Measurements from ENCODE around the gene ERFE. TPM values are rescaled to one million over a fixed set of nuclear protein-coding genes. Genes with fewer than 3 reads are reported as not detected.

Gene ERFE
- polyA plus RNA-seq, 1 donor from 2014 or later: not detected

GRCh38 chr2:238159661-238160205 is 963 bp downstream of the ERFE start:
- no peak overlapping the region for H2AFZ ChIP-seq (ENCODE audit: low read depth, low read length)
- no peak for TF ChIP-seq RAD21 (conservative IDR thresholded peaks at IDR 0.05)
- TF ChIP-seq EP300 (conservative IDR thresholded peaks at IDR 0.05; ENCODE audit: poor library complexity, severe bottlenecking): no peak
- TF ChIP-seq TAF1 (IDR thresholded peaks at IDR 0.05; ENCODE audit: low read depth): no peak
- TF ChIP-seq EZH2 (IDR thresholded peaks at IDR 0.05; ENCODE audit: borderline replicate concordance, insufficient read depth, low read length, poor library complexity, severe bottlenecking): no peak
- no peak overlapping the region for H3K4me2 ChIP-seq (ENCODE audit: low read length)
- no peaks in the 10 kb centered on the region for H4K20me1 ChIP-seq (ENCODE audit: insufficient read depth)
- no peaks in the 10 kb centered on the region for H3F3A ChIP-seq (ENCODE audit: insufficient read depth, low read length, poor library complexity, severe bottlenecking)
- no peak overlapping the region for H3K9ac ChIP-seq (ENCODE audit: low read length)
- H3K27ac ChIP-seq (ENCODE audit: low read length): no peak overlapping the region
- H3K9me3 ChIP-seq (ENCODE audit: low read length): no peaks in the 10 kb centered on the region
- no peak overlapping the region for H3K4me3 ChIP-seq (ENCODE audit: low read length)
- H3K36me3 ChIP-seq (ENCODE audit: insufficient read depth, low read length): no peaks in the 10 kb centered on the region
- H3K9me2 ChIP-seq (ENCODE audit: insufficient read depth, low read length): no peaks in the 10 kb centered on the region
- peaks cover 44% of the 10 kb centered on the region for H3K27me3 ChIP-seq (ENCODE audit: insufficient read depth, low read depth, low read length)
- no peaks in the 10 kb centered on the region for H3K79me2 ChIP-seq (replicated peaks; ENCODE audit: insufficient read depth, low read length)

- Histone ChIP-seq H3K4me2 (ENCODE audit: low read length) (no peak overlapping the region), H3K27me3 (ENCODE audit: insufficient read depth, low read depth, low read length) (peaks cover 50% of the 10 kb centered on the region), H4K20me1 (ENCODE audit: insufficient read depth) (no peaks in the 10 kb centered on the region), H3K9me2 (ENCODE audit: insufficient read depth, low read length) (no peaks in the 10 kb centered on the region), H3K36me3 (ENCODE audit: insufficient read depth, low read length) (no peaks in the 10 kb centered on the region), H3K4me3 (ENCODE audit: low read length) (no peak overlapping the region), H2AFZ (ENCODE audit: low read depth, low read length) (no peak overlapping the region), H3K27ac (ENCODE audit: low read length) (no peak overlapping the region), H3F3A (ENCODE audit: insufficient read depth, low read length, poor library complexity, severe bottlenecking) (no peaks in the 10 kb centered on the region), H3K79me2 (replicated peaks; ENCODE audit: insufficient read depth, low read length) (no peaks in the 10 kb centered on the region), H3K9ac (ENCODE audit: low read length) (no peak overlapping the region), H3K9me3 (ENCODE audit: low read length) (no peaks in the 10 kb centered on the region)
- TF ChIP-seq EP300 (conservative IDR thresholded peaks at IDR 0.05; ENCODE audit: poor library complexity, severe bottlenecking): no peak
These were observed 1.7 kb downstream of the ERFE start for GRCh38 chr2:238160206-238161129.

GRCh38 chr2:238161291-238162051 is 2.7 kb downstream of the ERFE start:
- no peak overlapping the region for H3K4me2 ChIP-seq (ENCODE audit: low read length)
- H3K9me2 ChIP-seq (ENCODE audit: insufficient read depth, low read length): no peaks in the 10 kb centered on the region
- H3F3A ChIP-seq (ENCODE audit: insufficient read depth, low read length, poor library complexity, severe bottlenecking): no peaks in the 10 kb centered on the region
- H3K9ac ChIP-seq (ENCODE audit: low read length): no peak overlapping the region
- H3K27ac ChIP-seq (ENCODE audit: low read length): no peak overlapping the region
- H3K9me3 ChIP-seq (ENCODE audit: low read length): no peaks in the 10 kb centered on the region
- no peaks in the 10 kb centered on the region for H3K36me3 ChIP-seq (ENCODE audit: insufficient read depth, low read length)
- no peak for TF ChIP-seq EZH2 (IDR thresholded peaks at IDR 0.05; ENCODE audit: borderline replicate concordance, insufficient read depth, low read length, poor library complexity, severe bottlenecking)
- no peak for TF ChIP-seq SMC3 (conservative IDR thresholded peaks at IDR 0.05; ENCODE audit: poor library complexity)
- no peak for TF ChIP-seq CTCF (IDR thresholded peaks at IDR 0.05; ENCODE audit: poor library complexity, severe bottlenecking)
- no peak for TF ChIP-seq EP300 (conservative IDR thresholded peaks at IDR 0.05; ENCODE audit: poor library complexity, severe bottlenecking)
- no peak for TF ChIP-seq RAD21 (conservative IDR thresholded peaks at IDR 0.05)
- TF ChIP-seq MXI1 (conservative IDR thresholded peaks at IDR 0.05; ENCODE audit: poor library complexity, severe bottlenecking): no peak
- no peak for TF ChIP-seq REST (IDR thresholded peaks at IDR 0.05; ENCODE audit: borderline replicate concordance)
- no peak for TF ChIP-seq POLR2AphosphoS5 (IDR thresholded peaks at IDR 0.05)
- TF ChIP-seq TAF1 (IDR thresholded peaks at IDR 0.05; ENCODE audit: low read depth): no peak
- H2AFZ ChIP-seq (ENCODE audit: low read depth, low read length): no peak overlapping the region
- peaks cover 50% of the 10 kb centered on the region for H3K27me3 ChIP-seq (ENCODE audit: insufficient read depth, low read depth, low read length)
- H3K4me3 ChIP-seq (ENCODE audit: low read length): no peak overlapping the region
- H3K79me2 ChIP-seq (replicated peaks; ENCODE audit: insufficient read depth, low read length): no peaks in the 10 kb centered on the region
- H4K20me1 ChIP-seq (ENCODE audit: insufficient read depth): no peaks in the 10 kb centered on the region

Measured in neural cell (in vitro differentiated cells).